Measurements from ENCODE around the gene USP17L22. TPM values are rescaled to one million over a fixed set of nuclear protein-coding genes. Genes with fewer than 3 reads are reported as not detected.
"Not testable (repeated sequence)": the region's sequence is repeated elsewhere in the genome, so short reads cannot be mapped to it uniquely, and the experiment has no call there.

Gene USP17L22, protein sequence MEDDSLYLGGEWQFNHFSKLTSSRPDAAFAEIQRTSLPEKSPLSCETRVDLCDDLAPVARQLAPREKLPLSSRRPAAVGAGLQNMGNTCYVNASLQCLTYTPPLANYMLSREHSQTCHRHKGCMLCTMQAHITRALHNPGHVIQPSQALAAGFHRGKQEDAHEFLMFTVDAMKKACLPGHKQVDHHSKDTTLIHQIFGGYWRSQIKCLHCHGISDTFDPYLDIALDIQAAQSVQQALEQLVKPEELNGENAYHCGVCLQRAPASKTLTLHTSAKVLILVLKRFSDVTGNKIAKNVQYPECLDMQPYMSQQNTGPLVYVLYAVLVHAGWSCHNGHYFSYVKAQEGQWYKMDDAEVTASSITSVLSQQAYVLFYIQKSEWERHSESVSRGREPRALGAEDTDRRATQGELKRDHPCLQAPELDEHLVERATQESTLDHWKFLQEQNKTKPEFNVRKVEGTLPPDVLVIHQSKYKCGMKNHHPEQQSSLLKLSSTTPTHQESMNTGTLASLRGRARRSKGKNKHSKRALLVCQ
- total RNA-seq (not detected), polyA plus RNA-seq (not detected)

GRCh38 chr4:9267319-9267718 is at the start of gene USP17L22:
Gene USP17L22 (plus strand): TSS chr4:9267619. CDS start chr4:9267619, 0 bp downstream.
- H3K4me3 ChIP-seq (ENCODE audit: low read depth in 1 of 3, low read length in 3 of 3); DNase-seq (ENCODE audit: low spot score); H3K27ac ChIP-seq (ENCODE audit: low read depth in 1 of 2, low read length in 2 of 2); H3K9me3 ChIP-seq (ENCODE audit: control insufficient read depth in 4 of 4, low read length in 3 of 4); H3K4me1 ChIP-seq (ENCODE audit: control insufficient read depth in 4 of 4, insufficient read depth in 4 of 4, low read length in 3 of 4); H3K36me3 ChIP-seq (ENCODE audit: control insufficient read depth in 4 of 4, insufficient read depth in 3 of 4, low read depth in 1 of 4, low read length in 3 of 4); H3K9ac ChIP-seq (ENCODE audit: low read depth in 1 of 2, low read length in 2 of 2); H3K27me3 ChIP-seq (ENCODE audit: control insufficient read depth in 4 of 4, insufficient read depth in 4 of 4, low read length in 3 of 4): not testable (repeated sequence)
- no CpG with 5 or more reads among the region's 15 CpGs for WGBS

DNA sequence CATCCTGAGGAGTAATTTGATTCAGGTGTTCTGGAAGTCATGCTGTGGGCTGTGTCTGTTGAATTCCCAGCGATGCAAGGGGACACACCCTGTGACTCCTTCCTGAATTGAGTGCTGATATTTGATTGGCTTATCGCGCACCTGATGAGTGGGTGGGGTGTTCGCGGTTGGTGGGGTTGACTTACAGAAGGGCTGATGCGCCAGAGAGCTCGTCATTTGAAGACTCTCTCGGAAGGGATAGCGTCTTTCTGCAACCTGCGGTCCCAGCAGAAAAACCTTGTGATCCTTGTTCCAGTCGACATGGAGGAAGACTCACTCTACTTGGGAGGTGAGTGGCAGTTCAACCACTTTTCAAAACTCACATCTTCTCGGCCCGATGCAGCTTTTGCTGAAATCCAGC is 47.6 kb upstream of the USP17L22 start, which contains the start of gene USP17L12:
USP17L12 (plus strand) TSS at position 301 of the 400 bp plus-strand sequence; CDS start at position 301, 0 bp downstream.
- DNase-seq (ENCODE audit: low spot score); H3K4me3 ChIP-seq (ENCODE audit: low read depth in 1 of 3, low read length in 3 of 3); H3K9me3 ChIP-seq (ENCODE audit: control insufficient read depth in 4 of 4, low read length in 3 of 4); H3K27ac ChIP-seq (ENCODE audit: low read depth in 1 of 2, low read length in 2 of 2); H3K4me1 ChIP-seq (ENCODE audit: control insufficient read depth in 4 of 4, insufficient read depth in 4 of 4, low read length in 3 of 4); H3K27me3 ChIP-seq (ENCODE audit: control insufficient read depth in 4 of 4, insufficient read depth in 4 of 4, low read length in 3 of 4); H3K9ac ChIP-seq (ENCODE audit: low read depth in 1 of 2, low read length in 2 of 2); H3K36me3 ChIP-seq (ENCODE audit: control insufficient read depth in 4 of 4, insufficient read depth in 3 of 4, low read depth in 1 of 4, low read length in 3 of 4): not testable (repeated sequence)
- WGBS: no CpG with 5 or more reads among the region's 13 CpGs

- H3K4me3 ChIP-seq (ENCODE audit: low read depth in 1 of 3, low read length in 3 of 3); DNase-seq (ENCODE audit: low spot score); H3K27me3 ChIP-seq (ENCODE audit: control insufficient read depth in 4 of 4, insufficient read depth in 4 of 4, low read length in 3 of 4); H3K27ac ChIP-seq (ENCODE audit: low read depth in 1 of 2, low read length in 2 of 2); H3K36me3 ChIP-seq (ENCODE audit: control insufficient read depth in 4 of 4, insufficient read depth in 3 of 4, low read depth in 1 of 4, low read length in 3 of 4); H3K9me3 ChIP-seq (ENCODE audit: control insufficient read depth in 4 of 4, low read length in 3 of 4); H3K9ac ChIP-seq (ENCODE audit: low read depth in 1 of 2, low read length in 2 of 2); H3K4me1 ChIP-seq (ENCODE audit: control insufficient read depth in 4 of 4, insufficient read depth in 4 of 4, low read length in 3 of 4): not testable (repeated sequence)
- no CpG with 5 or more reads among the region's 14 CpGs for WGBS
Measured at GRCh38 chr4:9224596-9224995, 42.8 kb upstream of the USP17L22 start, which contains the start of gene USP17L13. Gene USP17L13 (plus strand): TSS chr4:9224896. CDS start chr4:9224896, 0 bp downstream.

DNA sequence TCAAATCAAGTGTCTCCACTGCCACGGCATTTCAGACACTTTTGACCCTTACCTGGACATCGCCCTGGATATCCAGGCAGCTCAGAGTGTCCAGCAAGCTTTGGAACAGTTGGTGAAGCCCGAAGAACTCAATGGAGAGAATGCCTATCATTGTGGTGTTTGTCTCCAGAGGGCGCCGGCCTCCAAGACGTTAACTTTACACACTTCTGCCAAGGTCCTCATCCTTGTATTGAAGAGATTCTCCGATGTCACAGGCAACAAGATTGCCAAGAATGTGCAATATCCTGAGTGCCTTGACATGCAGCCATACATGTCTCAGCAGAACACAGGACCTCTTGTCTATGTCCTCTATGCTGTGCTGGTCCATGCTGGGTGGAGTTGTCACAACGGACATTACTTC is 37.2 kb upstream of the USP17L22 start:
- H3K9ac ChIP-seq (ENCODE audit: low read depth in 1 of 2, low read length in 2 of 2); H3K4me3 ChIP-seq (ENCODE audit: low read depth in 1 of 3, low read length in 3 of 3); H3K36me3 ChIP-seq (ENCODE audit: control insufficient read depth in 4 of 4, insufficient read depth in 3 of 4, low read depth in 1 of 4, low read length in 3 of 4); H3K4me1 ChIP-seq (ENCODE audit: control insufficient read depth in 4 of 4, insufficient read depth in 4 of 4, low read length in 3 of 4); DNase-seq (ENCODE audit: low spot score); H3K27me3 ChIP-seq (ENCODE audit: control insufficient read depth in 4 of 4, insufficient read depth in 4 of 4, low read length in 3 of 4); H3K27ac ChIP-seq (ENCODE audit: low read depth in 1 of 2, low read length in 2 of 2); H3K9me3 ChIP-seq (ENCODE audit: control insufficient read depth in 4 of 4, low read length in 3 of 4): not testable (repeated sequence)
- 82% methylated on average over 5 of the region's 8 CpGs for WGBS

DNA sequence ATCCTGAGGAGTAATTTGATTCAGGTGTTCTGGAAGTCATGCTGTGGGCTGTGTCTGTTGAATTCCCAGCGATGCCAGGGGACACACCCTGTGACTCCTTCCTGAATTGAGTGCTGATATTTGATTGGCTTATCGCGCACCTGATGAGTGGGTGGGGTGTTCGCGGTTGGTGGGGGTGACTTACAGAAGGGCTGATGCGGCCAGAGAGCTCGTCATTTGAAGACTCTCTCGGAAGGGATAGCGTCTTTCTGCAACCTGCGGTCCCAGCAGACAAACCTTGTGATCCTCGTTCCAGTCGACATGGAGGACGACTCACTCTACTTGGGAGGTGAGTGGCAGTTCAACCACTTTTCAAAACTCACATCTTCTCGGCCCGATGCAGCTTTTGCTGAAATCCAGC is 33.3 kb upstream of the USP17L22 start, which contains the start of gene USP17L15:
USP17L15 (plus strand) TSS at position 301 of the 400 bp plus-strand sequence; CDS start at position 301, 0 bp downstream.
- not testable (repeated sequence) for H3K4me1 ChIP-seq (ENCODE audit: control insufficient read depth in 4 of 4, insufficient read depth in 4 of 4, low read length in 3 of 4); H3K9ac ChIP-seq (ENCODE audit: low read depth in 1 of 2, low read length in 2 of 2); H3K4me3 ChIP-seq (ENCODE audit: low read depth in 1 of 3, low read length in 3 of 3); DNase-seq (ENCODE audit: low spot score); H3K36me3 ChIP-seq (ENCODE audit: control insufficient read depth in 4 of 4, insufficient read depth in 3 of 4, low read depth in 1 of 4, low read length in 3 of 4); H3K9me3 ChIP-seq (ENCODE audit: control insufficient read depth in 4 of 4, low read length in 3 of 4); H3K27ac ChIP-seq (ENCODE audit: low read depth in 1 of 2, low read length in 2 of 2); H3K27me3 ChIP-seq (ENCODE audit: control insufficient read depth in 4 of 4, insufficient read depth in 4 of 4, low read length in 3 of 4)
- WGBS: no CpG with 5 or more reads among the region's 15 CpGs

- H3K27me3 ChIP-seq (ENCODE audit: control insufficient read depth in 4 of 4, insufficient read depth in 4 of 4, low read length in 3 of 4); H3K27ac ChIP-seq (ENCODE audit: low read depth in 1 of 2, low read length in 2 of 2); H3K9me3 ChIP-seq (ENCODE audit: control insufficient read depth in 4 of 4, low read length in 3 of 4); H3K4me3 ChIP-seq (ENCODE audit: low read depth in 1 of 3, low read length in 3 of 3); H3K36me3 ChIP-seq (ENCODE audit: control insufficient read depth in 4 of 4, insufficient read depth in 3 of 4, low read depth in 1 of 4, low read length in 3 of 4); H3K9ac ChIP-seq (ENCODE audit: low read depth in 1 of 2, low read length in 2 of 2); H3K4me1 ChIP-seq (ENCODE audit: control insufficient read depth in 4 of 4, insufficient read depth in 4 of 4, low read length in 3 of 4): not testable (repeated sequence)
- WGBS: 81% methylated on average over 11 of the region's 12 CpGs
- DNase-seq (ENCODE audit: low spot score): peak; percentile 23
Measured at GRCh38 chr4:9238461-9238860, 29.0 kb upstream of the USP17L22 start.

DNA sequence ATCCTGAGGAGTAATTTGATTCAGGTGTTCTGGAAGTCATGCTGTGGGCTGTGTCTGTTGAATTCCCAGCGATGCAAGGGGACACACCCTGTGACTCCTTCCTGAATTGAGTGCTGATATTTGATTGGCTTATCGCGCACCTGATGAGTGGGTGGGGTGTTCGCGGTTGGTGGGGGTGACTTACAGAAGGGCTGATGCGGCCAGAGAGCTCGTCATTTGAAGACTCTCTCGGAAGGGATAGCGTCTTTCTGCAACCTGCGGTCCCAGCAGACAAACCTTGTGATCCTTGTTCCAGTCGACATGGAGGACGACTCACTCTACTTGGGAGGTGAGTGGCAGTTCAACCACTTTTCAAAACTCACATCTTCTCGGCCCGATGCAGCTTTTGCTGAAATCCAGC is 23.8 kb upstream of the USP17L22 start, which contains the start of gene USP17L17:
USP17L17 (plus strand) TSS at position 301 of the 400 bp plus-strand sequence; CDS start at position 301, 0 bp downstream.
- WGBS: 90% methylated on average over 5 of the region's 14 CpGs
- not testable (repeated sequence) for H3K9me3 ChIP-seq (ENCODE audit: control insufficient read depth in 4 of 4, low read length in 3 of 4); H3K36me3 ChIP-seq (ENCODE audit: control insufficient read depth in 4 of 4, insufficient read depth in 3 of 4, low read depth in 1 of 4, low read length in 3 of 4); DNase-seq (ENCODE audit: low spot score); H3K27me3 ChIP-seq (ENCODE audit: control insufficient read depth in 4 of 4, insufficient read depth in 4 of 4, low read length in 3 of 4); H3K4me1 ChIP-seq (ENCODE audit: control insufficient read depth in 4 of 4, insufficient read depth in 4 of 4, low read length in 3 of 4); H3K4me3 ChIP-seq (ENCODE audit: low read depth in 1 of 3, low read length in 3 of 3); H3K9ac ChIP-seq (ENCODE audit: low read depth in 1 of 2, low read length in 2 of 2); H3K27ac ChIP-seq (ENCODE audit: low read depth in 1 of 2, low read length in 2 of 2)

GRCh38 chr4:9247953-9248680 is 19.3 kb upstream of the USP17L22 start, which contains the start of gene USP17L18:
Gene USP17L18 (plus strand): TSS chr4:9248630. CDS start chr4:9248630, 0 bp downstream.
- H3K9me3 ChIP-seq (ENCODE audit: control insufficient read depth in 4 of 4, low read length in 3 of 4); H3K36me3 ChIP-seq (ENCODE audit: control insufficient read depth in 4 of 4, insufficient read depth in 3 of 4, low read depth in 1 of 4, low read length in 3 of 4); H3K4me3 ChIP-seq (ENCODE audit: low read depth in 1 of 3, low read length in 3 of 3); H3K9ac ChIP-seq (ENCODE audit: low read depth in 1 of 2, low read length in 2 of 2); H3K27me3 ChIP-seq (ENCODE audit: control insufficient read depth in 4 of 4, insufficient read depth in 4 of 4, low read length in 3 of 4); H3K27ac ChIP-seq (ENCODE audit: low read depth in 1 of 2, low read length in 2 of 2); H3K4me1 ChIP-seq (ENCODE audit: control insufficient read depth in 4 of 4, insufficient read depth in 4 of 4, low read length in 3 of 4): not testable (repeated sequence)
- 83% methylated on average over 21 of the region's 26 CpGs for WGBS
- peak; percentile 35 for DNase-seq (ENCODE audit: low spot score)

All from liver (tissue), 9 donors.